A549 (cell line): ENCODE data around the gene MAGI2. TPM values are rescaled to one million over a fixed set of nuclear protein-coding genes. Genes with fewer than 3 reads are reported as not detected.

Experiments
- ATAC-seq, 2 experiments: fragments of 200-7000 bp in 1 of 2; fragments of >200 bp in 1 of 2; cut with Nextera tagmentation in 1 of 2; cut with Tn5 transposase in 1 of 2; 3 replicates each; pipeline versions ENCODE4 v1.8.0 to v1.9.1; 2018 to 2020; ENCODE audit warnings: mild to moderate bottlenecking in 1 of 2, moderate library complexity in 1 of 2
- CTCF ChIA-PET: fragments of 300-600 bp; sonication (Branson Sonifier 250); formaldehyde crosslinking; extraction: SDS; loops from one replicate; lab custom pipeline; 2021; ENCODE audit warnings: antibody characterized with exemption, inconsistent platforms; lab: Yijun Ruan, JAX
- POLR2A ChIA-PET: fragments of 350-600 bp; formaldehyde crosslinking; extraction: SDS; loops from one replicate; lab custom pipeline; 2021; ENCODE audit warnings: antibody characterized with exemption, inconsistent platforms; lab: Yijun Ruan, JAX
- DNase-seq, 2 experiments: peaks; one replicate each; pipeline versions ENCODE4 v3.0.0 to v3.0.0-alpha.2; 2011 to 2016; ENCODE audit warnings: low read depth in 1 of 2, low spot score in 1 of 2
- FAIRE-seq: peaks from 2 replicates; lab custom pipeline; 2011; peaks lifted over from hg19 to GRCh38; lab: Jason Lieb, UNC
- H3K27ac ChIP-seq, 2 experiments: fragments of >200 bp; sonication (Bioruptor Twin); formaldehyde crosslinking; 3 replicates each; pipeline ENCODE4 v1.5.1; 2016 to 2017
- H3K4me1 ChIP-seq: fragments of >200 bp; sonication (Bioruptor Twin); formaldehyde crosslinking; 3 replicates; pipeline ENCODE4 v1.6.1; 2016
- H3K4me2 ChIP-seq: fragments of >200 bp; sonication (Bioruptor Twin); formaldehyde crosslinking; 3 replicates; pipeline ENCODE4 v1.6.1; 2016
- H3K4me3 ChIP-seq: fragments of >200 bp; sonication (Bioruptor Twin); formaldehyde crosslinking; 3 replicates; pipeline ENCODE4 v1.5.1; 2016
- H3K9me3 ChIP-seq: fragments of >200 bp; sonication (Bioruptor Twin); formaldehyde crosslinking; 3 replicates; pipeline ENCODE4 v1.6.1; 2016
- BCL3 ChIP-seq: fragments of >200 bp; sonication (Bioruptor Twin); formaldehyde crosslinking; IDR thresholded peaks from 3 replicates; pipeline ENCODE4 v1.6.1; 2016
- CBX2 ChIP-seq: fragments of 200-600 bp; sonication (generic); IDR thresholded peaks from 2 replicates; pipeline ENCODE4 v1.6.1; 2016; ENCODE audit warnings: low read depth, mild to moderate bottlenecking, borderline replicate concordance
- CHD2 ChIP-seq: fragments of 150-350 bp; IDR thresholded peaks from 2 replicates; pipeline ENCODE4 v1.6.1; 2014; ENCODE audit warnings: low read length; ENCODE audit not compliant: partially characterized antibody
- E2F6 ChIP-seq: IDR thresholded peaks from 2 replicates; pipeline ENCODE4 v1.6.1; 2012; ENCODE audit warnings: low read depth, borderline replicate concordance
- EP300 ChIP-seq, 2 experiments: fragments of >200 bp; sonication (Bioruptor Twin); formaldehyde crosslinking; IDR thresholded peaks; 2 replicates in 1 of 2; 3 replicates in 1 of 2; pipeline ENCODE4 v1.6.1; 2016 to 2017
- ESRRA ChIP-seq: fragments of 150-350 bp; IDR thresholded peaks from 2 replicates; pipeline ENCODE4 v1.6.1; 2014; ENCODE audit warnings: mild to moderate bottlenecking, low read length, borderline replicate concordance
- FOSB ChIP-seq: fragments of 250-450 bp; sonication (Bioruptor Pico); IDR thresholded peaks from 2 replicates; pipeline ENCODE4 v1.5.0; 2020; ENCODE audit warnings: mild to moderate bottlenecking, moderate library complexity
- FOXS1 ChIP-seq: fragments of 250-450 bp; sonication (Bioruptor Pico); IDR thresholded peaks from 2 replicates; pipeline ENCODE4 v1.5.0; 2020; ENCODE audit warnings: mild to moderate bottlenecking, moderate library complexity
- HDAC2 ChIP-seq: fragments of 200-600 bp; sonication (generic); IDR thresholded peaks from 2 replicates; pipeline ENCODE4 v1.6.1; 2016
- HES2 ChIP-seq: fragments of >200 bp; sonication (Bioruptor Twin); formaldehyde crosslinking; IDR thresholded peaks from 2 replicates; pipeline ENCODE4 v1.6.1; 2016
- HEYL ChIP-seq: fragments of 250-450 bp; sonication (Bioruptor Pico); IDR thresholded peaks from 2 replicates; pipeline ENCODE4 v1.8.0; 2021; ENCODE audit warnings: mild to moderate bottlenecking, moderate library complexity
- HOXB13 ChIP-seq: fragments of 250-450 bp; sonication (Bioruptor Pico); IDR thresholded peaks from 2 replicates; pipeline ENCODE4 v1.5.0; 2020; ENCODE audit warnings: low read depth, mild to moderate bottlenecking, moderate library complexity
- KDM5A ChIP-seq: fragments of 200-600 bp; sonication (generic); IDR thresholded peaks from 2 replicates; pipeline ENCODE4 v1.6.1; 2016; ENCODE audit warnings: antibody characterized with exemption, mild to moderate bottlenecking
- MAZ ChIP-seq: fragments of 150-350 bp; IDR thresholded peaks from 2 replicates; pipeline ENCODE4 v1.6.1; 2014; ENCODE audit warnings: antibody characterized with exemption, low read depth, low read length, borderline replicate concordance
- NFE2L2 ChIP-seq: fragments of 150-350 bp; conservative IDR thresholded peaks from 2 replicates; pipeline ENCODE4 v1.6.1; 2014; ENCODE audit warnings: low read length
- NR3C1 ChIP-seq: fragments of >200 bp; sonication (Bioruptor Twin); formaldehyde crosslinking; IDR thresholded peaks from 3 replicates; pipeline ENCODE4 v1.6.1; 2017
- PBX3 ChIP-seq: IDR thresholded peaks from 2 replicates; pipeline ENCODE4 v1.6.1; 2012
- POLR2AphosphoS2 ChIP-seq: conservative IDR thresholded peaks from 2 replicates; pipeline ENCODE4 v1.6.1; 2012; ENCODE audit warnings: low read length, improper control_type of control experiment, inconsistent platforms
- RAD21 ChIP-seq, 2 experiments: fragments of >200 bp in 1 of 2; sonication (Bioruptor Twin) in 1 of 2; formaldehyde crosslinking in 1 of 2; IDR thresholded peaks in 1 of 2; conservative IDR thresholded peaks in 1 of 2; 2 replicates in 1 of 2; 3 replicates in 1 of 2; pipeline ENCODE4 v1.6.1; 2012 to 2018; ENCODE audit warnings: inconsistent platforms in 1 of 2
- RFX5 ChIP-seq: fragments of 450-650 bp; IDR thresholded peaks from 2 replicates; pipeline ENCODE4 v1.7.1; 2014; ENCODE audit warnings: antibody characterized with exemption, mild to moderate bottlenecking, moderate library complexity
- RNF2 ChIP-seq: fragments of 200-600 bp; sonication (generic); IDR thresholded peaks from 2 replicates; pipeline ENCODE4 v1.6.1; 2016; ENCODE audit warnings: low read depth, mild to moderate bottlenecking, antibody characterized with exemption, moderate library complexity, borderline replicate concordance
- SREBF2 ChIP-seq: fragments of 450-650 bp; IDR thresholded peaks from 2 replicates; pipeline ENCODE4 v1.6.1; 2014; ENCODE audit warnings: mild to moderate bottlenecking, moderate library complexity
- ZFP36 ChIP-seq: fragments of 450-650 bp; IDR thresholded peaks from 2 replicates; pipeline ENCODE4 v1.6.1; 2014; ENCODE audit warnings: borderline replicate concordance; ENCODE audit not compliant: partially characterized antibody
- ZNF302 ChIP-seq: fragments of 250-450 bp; sonication (Bioruptor Pico); IDR thresholded peaks from 2 replicates; pipeline ENCODE4 v1.9.0; 2021; ENCODE audit warnings: inconsistent platforms, mild to moderate bottlenecking, moderate library complexity
- WGBS: methylation state at CpG from one replicate; pipeline ENCODE4 v1.1.6; 2017; ENCODE audit errors: missing lambda C conversion rate; 5-methylcytosine and 5-hydroxymethylcytosine counted together
- polyA plus RNA-seq, 4 experiments: library from polyadenylated mRNA; depleted of rRNA in 3 of 4; stranded (reverse); fragments of >200 nt; fragmentation: RNase III in 1 of 4; extraction: RNeasy Plus Mini Kit Qiagen cat#74134 plus additional on column Dnase treatment in 1 of 4; gene quantifications; 2 replicates in 3 of 4; 3 replicates in 1 of 4; pipeline ENCODE4 v1.2.3, GENCODE V29; 2011 to 2017

The MAGI2 gene
- polyA plus RNA-seq, 2 of the 4 experiments (the other 2 are of a cell fraction), result 0.48 to 0.81 TPM

GRCh38 chr7:78015574-78016260 is 1437.8 kb downstream of the MAGI2 start:
- Histone ChIP-seq H3K9me3 (no peaks in the 10 kb centered on the region), H3K4me2 (no peak overlapping the region), H3K27ac (no peak overlapping the region), H3K4me1 (peaks cover 6% of the 10 kb centered on the region; the same call in 2 of the 3 replicates), H3K4me3 (no peak overlapping the region)
- DNase-seq (no peak), ATAC-seq (no peak), FAIRE-seq (no peak)
- CTCF ChIA-PET, result interaction anchor here (1.0 kb wide), 1 partner anchor 16 kb away, joined by 3 read pairs; no protein-coding TSS in a partner anchor
- POLR2A ChIA-PET, result no interaction called here
- 84% methylated on average over 5 of the region's 5 CpGs for WGBS
- TF ChIP-seq EP300 (IDR thresholded peaks at IDR 0.05) (no peak), RFX5 (no peak), RNF2 (no peak), HDAC2 (no peak), SREBF2 (no peak), FOSB (no peak), ZFP36 (no peak), BCL3 (no peak), FOXS1 (CRISPR knock-in tag) (no peak), POLR2AphosphoS2 (no peak), KDM5A (no peak), HOXB13 (CRISPR knock-in tag) (no peak)

- POLR2A ChIA-PET, result no interaction called here
- ATAC-seq (no peak), FAIRE-seq (no peak), DNase-seq (no peak)
- H3K4me3 ChIP-seq, result no peak overlapping the region
- no peak overlapping the region for H3K27ac ChIP-seq
- WGBS, result 69% methylated on average over 3 of the region's 3 CpGs
- H3K4me2 ChIP-seq, result no peak overlapping the region
- peaks cover 3% of the 10 kb centered on the region; the same call in 1 of the 3 replicates for H3K4me1 ChIP-seq
- TF ChIP-seq E2F6, result no peak
- TF ChIP-seq NR3C1, result no peak
- TF ChIP-seq HDAC2, result no peak
- no peak for TF ChIP-seq CHD2
- TF ChIP-seq RAD21 (conservative IDR thresholded peaks at IDR 0.05 in 1 of 2, IDR thresholded peaks at IDR 0.05 in 1 of 2), result no peak
- no peak for TF ChIP-seq EP300 (IDR thresholded peaks at IDR 0.05)
- no peak for TF ChIP-seq HEYL (CRISPR knock-in tag)
- no peak for TF ChIP-seq MAZ
- TF ChIP-seq CBX2, result no peak
- TF ChIP-seq PBX3, result no peak
- TF ChIP-seq HES2, result no peak
- TF ChIP-seq ESRRA, result no peak
- no peak for TF ChIP-seq NFE2L2
- TF ChIP-seq ZNF302 (CRISPR knock-in tag), result no peak
- no peak for TF ChIP-seq FOSB
- CTCF ChIA-PET, result no interaction called here
- no peaks in the 10 kb centered on the region for H3K9me3 ChIP-seq
These were observed 1439.1 kb downstream of the MAGI2 start for GRCh38 chr7:78014401-78014800.
